ENCODE data around the gene BCAP29. TPM values are rescaled to one million over a fixed set of nuclear protein-coding genes. Genes with fewer than 3 reads are reported as not detected.
A peak's percentile ranks its signal among the peaks of the same experiment; 100 is the strongest.

The BCAP29 gene
- total and polyA plus RNA-seq, 9 of the 15 experiments (the other 6 are each of a cell fraction or from before 2014, with no cell fraction given) = 63.4 to 137 (median 79.7) TPM

GRCh38 chr7:107588529-107589130, 8.6 kb downstream of the BCAP29 start (continued):
- TF ChIP-seq NFIC (IDR thresholded peaks at IDR 0.05) = 0 out of 2 replicates have a peak, but pooled peaks have one; percentile 33
- TF ChIP-seq FOXM1 (IDR thresholded peaks at IDR 0.05; ENCODE audit: low read depth) = 0 out of 2 replicates have a peak, but pooled peaks have one; percentile 21
- no peak for TF ChIP-seq FOXM1 (CRISPR knock-in tag; IDR thresholded peaks at IDR 0.05; ENCODE audit: low read depth)
- TF ChIP-seq NRF1 (conservative IDR thresholded peaks at IDR 0.05 in 1 of 2, IDR thresholded peaks at IDR 0.05 in 1 of 2) = no peak
- 0 out of 2 replicates have a peak, but pooled peaks have one; percentile 32 for TF ChIP-seq CC2D1A (IDR thresholded peaks at IDR 0.05)
- no peak for TF ChIP-seq HBP1 (CRISPR knock-in tag; IDR thresholded peaks at IDR 0.05)
- TF ChIP-seq ZNF561 (CRISPR knock-in tag; conservative IDR thresholded peaks at IDR 0.05) = no peak
- TF ChIP-seq NR2C1 (IDR thresholded peaks at IDR 0.05) = peak; percentile 78
- TF ChIP-seq NR2C1 (tag; IDR thresholded peaks at IDR 0.05) = peak; percentile 69

- in situ Hi-C loops (cut with MboI) = no loop called here
- Histone ChIP-seq H3K9me1 (ENCODE audit: control insufficient read depth, insufficient read depth, low read length) (no peaks in the 10 kb centered on the region), H4K20me1 (replicated peaks; ENCODE audit: control insufficient read depth, insufficient read depth, low read length) (no peaks in the 10 kb centered on the region), H3K27ac (ENCODE audit: extremely low read depth, low read depth, low read length) (no peak overlapping the region), H2AFZ (ENCODE audit: low read depth, low read length) (no peak overlapping the region), H3K4me1 (replicated peaks in 1 of 2; ENCODE audit: control insufficient read depth in 2 of 2, insufficient read depth in 2 of 2, low read length in 2 of 2) (no peaks in the 10 kb centered on the region), H3K36me3 (ENCODE audit: control insufficient read depth, insufficient read depth, low read length) (peaks cover 65% of the 10 kb centered on the region), H3K9ac (ENCODE audit: insufficient read depth in 1 of 2, low read depth in 2 of 2, low read length in 2 of 2) (no peak overlapping the region), H3K9me3 (replicated peaks; ENCODE audit: control insufficient read depth, insufficient read depth, low read depth, low read length) (no peaks in the 10 kb centered on the region), H3K27me3 (ENCODE audit: control insufficient read depth in 2 of 2, insufficient read depth in 2 of 2, low read length in 2 of 2) (no peaks in the 10 kb centered on the region), H3K4me2 (ENCODE audit: insufficient read depth, low read length) (no peak overlapping the region), H3K4me3 (no peak overlapping the region), H3K79me2 (ENCODE audit: control insufficient read depth, insufficient read depth, low read length) (peaks cover 10% of the 10 kb centered on the region; the same call in 2 of the 3 replicates)
- BruUV-seq (replicated peaks) = no TSS peak
- 89% methylated on average over 3 of the region's 3 CpGs for WGBS (ENCODE audit: insufficient coverage, low coverage, missing lambda C conversion rate)
- ChIA-PET CTCF (ENCODE audit: low intra/inter-chr PET ratio) (no interaction called here), POLR2A (interaction anchor here (2.2 kb wide), 1 partner anchor 9 kb away, joined by 12 read pairs; no protein-coding TSS in a partner anchor)
- intact Hi-C loops (cut with micrococcal nuclease) = no loop called here
- ATAC-seq (no peak), FAIRE-seq (no peak), DNase-seq (ENCODE audit: extremely low read depth in 1 of 4, low spot score in 3 of 4) (no peak)
- TF ChIP-seq HMGXB4 (CRISPR knock-in tag; IDR thresholded peaks at IDR 0.05) (no peak), DNMT1 (IDR thresholded peaks at IDR 0.05) (no peak), YY1 (IDR thresholded peaks at IDR 0.05; ENCODE audit: borderline replicate concordance in 1 of 3, control insufficient read depth in 1 of 3, extremely low read depth in 1 of 3, insufficient read depth in 3 of 3, insufficient read length in 1 of 3, insufficient replicate concordance in 2 of 3, low read depth in 1 of 3, low read length in 2 of 3) (no peak), MXI1 (IDR thresholded peaks at IDR 0.05; ENCODE audit: low read depth, low read length) (no peak), ZZZ3 (IDR thresholded peaks at IDR 0.05) (no peak), ZNF449 (CRISPR knock-in tag; IDR thresholded peaks at IDR 0.05) (no peak), CBFA2T3 (IDR thresholded peaks at IDR 0.05) (no peak), NFXL1 (CRISPR knock-in tag; IDR thresholded peaks at IDR 0.05) (no peak)
These were observed 11.4 kb downstream of the BCAP29 start for GRCh38 chr7:107591421-107591820.
